Hippocampal formation (tissue), 2 donors: ENCODE results near the gene KIF1A.
"Not testable (repeated sequence)": the region's sequence is repeated elsewhere in the genome, so short reads cannot be mapped to it uniquely, and the experiment has no call there.

Experiments used
- DNase-seq, 2 donors: peaks; one replicate each; lab custom pipeline; 2025; lab: John Stamatoyannopoulos, UW

Gene KIF1A

GRCh38 chr2:240787521-240788472, 32.2 kb downstream of the KIF1A start:
- no peak for DNase-seq

DNA sequence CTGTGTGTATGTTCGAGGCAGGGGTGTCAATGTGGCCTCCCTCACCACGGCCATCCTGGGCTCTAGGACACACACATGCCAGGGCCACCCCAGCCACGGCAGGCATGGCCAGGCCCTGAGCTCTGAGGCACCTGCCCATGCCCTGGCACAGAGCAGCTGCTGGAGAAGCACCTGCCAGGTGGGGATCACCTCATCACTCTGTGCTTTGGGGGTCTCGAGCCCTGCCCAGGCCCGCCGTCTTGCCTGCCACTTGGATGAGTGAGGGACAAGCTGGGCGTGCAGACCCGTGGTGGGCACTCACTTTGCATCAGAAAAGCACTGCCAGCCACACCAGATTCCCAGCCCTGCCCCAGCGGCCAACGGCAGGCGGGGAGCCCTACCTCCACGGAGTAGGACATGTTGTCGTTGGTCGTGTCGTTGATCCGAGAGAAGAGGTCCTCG, 33.1 kb downstream of the KIF1A start:
- DNase-seq: no peak

DNA sequence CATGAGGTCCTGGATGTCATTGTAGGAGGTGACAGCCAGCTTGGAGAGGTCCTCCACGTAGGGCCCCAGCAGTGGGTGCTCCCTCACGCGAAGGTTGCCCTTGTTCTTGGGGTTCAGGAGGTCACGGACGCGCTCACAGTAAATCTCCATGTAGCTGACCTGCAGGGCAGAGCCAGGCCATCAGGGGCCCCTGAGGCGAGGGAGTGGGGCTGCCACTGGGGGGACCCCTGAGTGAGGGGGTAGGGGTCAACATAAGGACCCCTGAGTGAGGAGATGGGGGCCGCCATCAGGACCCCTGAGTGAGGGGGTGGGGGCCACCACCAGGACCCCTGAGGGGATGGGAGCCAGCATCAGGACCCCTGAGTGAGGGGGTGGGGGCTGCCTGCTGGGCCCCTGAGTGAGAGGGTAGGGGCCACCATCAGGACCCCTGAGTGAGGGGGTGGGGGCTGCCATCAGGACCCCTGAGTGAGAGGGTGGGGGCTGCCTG, 33.6 kb downstream of the KIF1A start:
- no peak for DNase-seq

- DNase-seq: no peak
Observed at GRCh38 chr2:240785424-240786335, 34.3 kb downstream of the KIF1A start.

GRCh38 chr2:240784629-240785423, 35.2 kb downstream of the KIF1A start:
- DNase-seq: no peak

DNA sequence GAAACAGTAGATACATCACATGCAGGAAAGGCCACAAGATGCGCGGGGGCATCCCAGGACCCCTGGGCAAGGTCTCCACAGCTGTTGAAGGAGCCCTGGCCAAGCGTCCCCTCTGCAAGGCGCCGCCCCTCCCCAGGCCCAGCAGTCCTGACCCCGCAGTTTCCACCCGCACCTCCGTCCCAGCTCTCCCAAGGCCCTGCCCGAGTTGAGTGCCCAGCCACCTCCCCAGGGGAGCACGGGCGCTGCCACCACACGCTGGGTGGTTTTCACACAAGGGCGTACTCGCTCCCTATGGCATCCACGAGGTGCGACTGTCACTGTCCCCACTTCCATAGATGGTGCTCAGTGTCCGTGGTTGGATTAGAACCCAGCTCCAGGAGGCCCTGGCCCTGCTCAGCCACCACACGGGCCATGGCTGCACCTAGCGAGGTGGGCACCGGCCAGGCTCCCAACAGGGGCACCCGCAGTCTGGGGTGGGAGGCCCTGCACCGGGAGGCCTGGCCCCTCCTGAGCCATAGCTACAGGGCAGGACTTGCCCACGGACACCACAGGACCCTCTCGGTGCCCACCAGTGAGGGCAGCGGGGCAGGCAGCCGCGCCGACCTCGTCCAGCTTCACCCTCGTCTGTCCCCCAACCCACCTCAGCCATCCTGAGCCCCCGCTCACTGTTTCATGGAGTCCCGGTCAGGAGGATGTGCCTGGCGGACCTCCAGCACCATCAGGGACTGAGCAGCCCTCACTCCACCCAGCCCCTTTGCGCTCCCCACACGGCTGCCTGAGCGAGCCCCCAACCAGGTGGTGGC, 36.0 kb downstream of the KIF1A start:
- no peak for DNase-seq

- DNase-seq: no peak
Observed at GRCh38 chr2:240782886-240783818, 36.9 kb downstream of the KIF1A start.

GRCh38 chr2:240782221-240782885, 37.7 kb downstream of the KIF1A start:
- DNase-seq: no peak

- DNase-seq: no peak
Observed at GRCh38 chr2:240781471-240782220, 38.4 kb downstream of the KIF1A start.

DNA sequence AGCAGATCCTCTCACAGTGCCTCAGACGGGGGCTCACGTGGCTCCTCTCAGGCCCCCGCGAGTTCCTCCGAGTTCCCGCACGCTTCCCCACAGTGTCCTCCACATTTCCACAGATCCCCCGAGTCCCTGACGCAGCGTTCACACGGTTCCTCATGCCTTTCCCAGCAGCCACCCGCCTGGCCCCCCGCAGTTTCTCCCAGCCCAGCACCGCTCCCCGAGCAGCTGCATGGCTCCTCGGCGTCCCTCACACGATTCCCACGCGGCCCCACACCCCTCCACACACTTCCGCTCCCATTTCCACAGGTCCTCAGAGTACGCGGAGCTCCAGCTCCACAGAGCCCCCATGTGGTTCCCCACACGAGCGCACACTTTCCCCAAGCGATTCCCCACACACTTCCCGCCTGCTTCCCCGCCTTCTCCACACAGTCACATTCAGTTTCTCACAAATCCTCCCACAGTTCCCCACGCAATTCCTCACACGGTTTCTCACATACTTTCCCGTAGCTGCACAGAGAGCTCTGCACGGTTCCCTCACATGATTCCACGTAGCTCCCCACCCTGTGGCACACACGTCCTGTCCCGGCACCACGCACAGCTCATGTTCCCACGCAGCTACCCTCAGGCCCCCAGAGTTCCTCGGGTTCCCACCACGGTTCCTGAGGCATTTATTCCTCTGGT, 39.9 kb downstream of the KIF1A start:
- no peak for DNase-seq

DNA sequence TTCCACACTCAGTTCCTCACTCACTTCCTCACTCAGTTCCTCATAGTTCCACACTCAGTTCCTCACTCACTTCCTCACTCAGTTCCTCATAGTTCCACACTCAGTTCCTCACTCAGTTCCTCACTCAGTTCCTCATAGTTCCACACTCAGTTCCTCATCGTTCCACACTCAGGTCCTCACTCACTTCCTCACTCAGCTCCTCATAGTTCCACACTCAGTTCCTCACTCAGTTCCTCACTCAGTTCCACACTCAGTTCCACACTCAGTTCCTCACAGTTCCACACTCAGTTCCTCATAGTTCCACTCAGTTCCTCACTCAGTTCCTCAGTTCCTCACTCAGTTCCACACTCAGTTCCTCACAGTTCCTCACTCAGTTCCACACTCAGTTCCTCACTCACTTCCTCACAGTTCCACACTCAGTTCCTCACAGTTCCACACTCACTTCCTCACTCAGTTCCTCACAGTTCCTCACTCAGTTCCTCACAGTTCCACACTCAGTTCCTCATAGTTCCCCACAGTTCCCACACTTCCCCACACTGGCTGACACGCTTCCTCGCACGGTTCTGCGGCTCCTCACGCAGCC, 40.7 kb downstream of the KIF1A start:
- not testable (repeated sequence) for DNase-seq

- no peak for DNase-seq
Observed at GRCh38 chr2:240778426-240778825, 41.6 kb downstream of the KIF1A start.

DNA sequence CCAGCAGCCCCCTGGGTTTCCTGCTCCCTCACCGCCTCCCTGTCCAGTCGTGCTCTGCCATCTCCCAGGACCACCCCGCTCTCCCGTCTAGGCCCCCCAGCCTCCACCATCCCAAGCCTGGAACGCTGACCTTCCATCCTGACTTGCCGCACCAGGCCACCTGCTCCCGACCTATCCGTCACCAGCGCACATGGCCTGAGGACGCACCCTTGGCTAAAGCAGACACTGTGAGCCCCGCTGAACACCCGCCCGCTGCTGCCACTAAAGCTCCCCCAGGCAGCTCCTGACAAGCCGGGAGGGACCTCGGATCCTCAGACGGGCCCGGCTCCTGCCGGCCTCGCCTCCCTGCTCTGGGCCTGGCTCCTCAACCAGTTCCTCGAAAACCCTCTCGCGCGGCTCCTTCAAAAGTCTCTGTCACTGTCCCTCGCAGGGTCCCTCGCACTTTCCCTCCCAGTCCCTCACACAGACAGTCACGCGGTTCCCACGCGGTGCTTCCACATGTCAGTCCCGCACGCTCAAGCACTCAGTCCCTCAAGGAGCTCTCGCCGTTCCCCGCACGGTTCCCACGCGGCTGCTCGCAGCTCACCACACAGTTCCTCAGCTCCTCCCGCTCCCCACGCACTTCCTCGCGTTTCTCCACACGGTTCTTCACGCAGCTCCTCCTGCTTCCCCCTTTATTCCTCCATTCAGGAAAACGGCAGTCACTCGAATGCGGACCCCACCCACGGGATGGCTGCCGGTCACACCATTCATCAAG, 42.4 kb downstream of the KIF1A start:
- no peak for DNase-seq

DNA sequence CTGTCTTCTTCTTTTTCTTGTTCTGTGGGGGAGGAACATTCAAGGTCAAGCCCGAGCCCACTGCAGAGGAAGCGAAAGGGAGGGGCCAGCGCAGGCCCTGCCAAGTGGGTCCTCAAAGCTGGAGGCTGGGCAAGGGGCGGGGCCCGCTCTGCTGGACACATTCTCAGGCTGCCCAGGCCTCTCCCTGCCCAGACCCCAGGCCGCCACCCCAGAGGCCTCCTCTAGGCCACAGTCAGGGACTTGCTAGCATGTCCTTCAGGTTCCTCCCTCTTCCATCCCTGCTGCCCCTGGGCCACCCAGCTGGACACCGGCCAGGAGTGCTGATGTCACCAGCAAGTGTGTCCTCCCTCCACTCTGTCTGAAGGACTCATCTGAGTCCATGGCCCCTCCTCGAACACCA, 44.1 kb downstream of the KIF1A start:
- no peak for DNase-seq

- no peak for DNase-seq
Observed at GRCh38 chr2:240774856-240775255, 45.2 kb downstream of the KIF1A start.

- DNase-seq: no peak
Observed at GRCh38 chr2:240769096-240769495, 50.9 kb downstream of the KIF1A start.

DNA sequence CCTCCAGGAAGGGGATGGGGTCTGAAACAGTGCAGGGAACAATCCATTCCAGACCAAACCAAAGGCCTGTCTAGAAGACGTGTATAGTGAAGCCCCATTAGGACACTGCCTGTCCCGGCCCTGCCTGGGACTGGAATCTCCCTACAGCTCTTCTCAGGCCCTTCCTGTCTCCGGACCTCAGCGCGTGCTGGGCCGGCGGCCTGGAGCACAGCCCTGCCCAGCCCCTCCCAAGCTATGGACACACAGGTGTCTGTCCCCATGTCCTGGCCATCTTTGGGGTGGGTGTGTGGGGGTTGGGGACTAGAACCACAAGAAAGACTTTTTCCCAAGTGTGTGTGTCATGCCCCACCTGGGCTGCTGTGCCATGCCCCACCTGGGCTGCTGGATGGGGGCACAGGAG, 51.8 kb downstream of the KIF1A start:
- no peak for DNase-seq
